ENCODE measurements around the gene HSPBP1. TPM values are rescaled to one million over a fixed set of nuclear protein-coding genes. Genes with fewer than 3 reads are reported as not detected.

The HSPBP1 gene
- total and polyA plus RNA-seq, 4 donors: 19.3 to 62.2 (median 51.7) TPM

- no peak for TF ChIP-seq CTCF (IDR thresholded peaks at IDR 0.05; ENCODE audit: control extremely low read depth, extremely low read depth)
- Histone ChIP-seq H3K4me3 (no peak overlapping the region), H3K4me1 (ENCODE audit: control insufficient read depth in 5 of 5, insufficient read depth in 5 of 5, low read length in 5 of 5) (peaks cover 8 to 35% (median 9%) of the 10 kb centered on the region in 5 donors), H3K27ac (ENCODE audit: low read depth in 1 of 2, low read length in 1 of 2) (peak overlapping the region in 1 of 2 donors; percentile 75), H3K9me3 (ENCODE audit: control insufficient read depth in 4 of 4, insufficient read depth in 3 of 4, low read length in 3 of 4) (no peaks in the 10 kb centered on the region), H3K9ac (ENCODE audit: insufficient read depth in 1 of 2, low read length in 2 of 2) (no peak overlapping the region), H3K36me3 (ENCODE audit: control insufficient read depth in 4 of 4, insufficient read depth in 4 of 4, low read length in 4 of 4) (peaks cover 0 to 11% (median 4%) of the 10 kb centered on the region in 4 donors), H3K27me3 (ENCODE audit: control insufficient read depth in 3 of 3, insufficient read depth in 3 of 3, low read length in 2 of 3) (no peaks in the 10 kb centered on the region)
- ATAC-seq (ENCODE audit: insufficient read depth, low FRiP score) (no peak), DNase-seq (no peak)
- WGBS, 2 donors: 23 to 60% methylated on average over 6 of the region's 6 CpGs
Measured at GRCh38 chr19:55254625-55254977, 25.3 kb downstream of the HSPBP1 start.

- peaks cover 0 to 11% (median 4%) of the 10 kb centered on the region in 4 donors for H3K36me3 ChIP-seq (ENCODE audit: control insufficient read depth in 4 of 4, insufficient read depth in 4 of 4, low read length in 4 of 4)
- no peak overlapping the region for H3K9ac ChIP-seq (ENCODE audit: insufficient read depth in 1 of 2, low read length in 2 of 2)
- H3K4me3 ChIP-seq: no peak overlapping the region
- ATAC-seq (ENCODE audit: insufficient read depth, low FRiP score): no peak
- H3K4me1 ChIP-seq (ENCODE audit: control insufficient read depth in 5 of 5, insufficient read depth in 5 of 5, low read length in 5 of 5): peaks cover 6 to 35% (median 9%) of the 10 kb centered on the region in 5 donors
- no peaks in the 10 kb centered on the region for H3K9me3 ChIP-seq (ENCODE audit: control insufficient read depth in 4 of 4, insufficient read depth in 3 of 4, low read length in 3 of 4)
- 27 to 58% methylated on average over 23 of the region's 23 CpGs for WGBS, 2 donors
- no peak for TF ChIP-seq CTCF (IDR thresholded peaks at IDR 0.05; ENCODE audit: control extremely low read depth, extremely low read depth)
- H3K27me3 ChIP-seq (ENCODE audit: control insufficient read depth in 3 of 3, insufficient read depth in 3 of 3, low read length in 2 of 3): no peaks in the 10 kb centered on the region
- H3K27ac ChIP-seq (ENCODE audit: low read depth in 1 of 2, low read length in 1 of 2): peak overlapping the region in 1 of 2 donors; percentile 75
- DNase-seq: no peak
Measured at GRCh38 chr19:55253842-55254624, 25.9 kb downstream of the HSPBP1 start.

GRCh38 chr19:55252760-55253663 lies 26.9 kb downstream of the HSPBP1 start:
- no peaks in the 10 kb centered on the region for H3K9me3 ChIP-seq (ENCODE audit: control insufficient read depth in 4 of 4, insufficient read depth in 3 of 4, low read length in 3 of 4)
- DNase-seq (no peak), ATAC-seq (ENCODE audit: insufficient read depth, low FRiP score) (no peak)
- no peak for TF ChIP-seq CTCF (IDR thresholded peaks at IDR 0.05; ENCODE audit: control extremely low read depth, extremely low read depth)
- no peak overlapping the region for H3K27ac ChIP-seq (ENCODE audit: low read depth in 1 of 2, low read length in 1 of 2)
- no peak overlapping the region for H3K9ac ChIP-seq (ENCODE audit: insufficient read depth in 1 of 2, low read length in 2 of 2)
- H3K27me3 ChIP-seq (ENCODE audit: control insufficient read depth in 3 of 3, insufficient read depth in 3 of 3, low read length in 2 of 3): no peaks in the 10 kb centered on the region
- peaks cover 0 to 11% (median 4%) of the 10 kb centered on the region in 4 donors for H3K36me3 ChIP-seq (ENCODE audit: control insufficient read depth in 4 of 4, insufficient read depth in 4 of 4, low read length in 4 of 4)
- H3K4me1 ChIP-seq (ENCODE audit: control insufficient read depth in 5 of 5, insufficient read depth in 5 of 5, low read length in 5 of 5): peaks cover 6 to 39% (median 9%) of the 10 kb centered on the region in 5 donors
- 60 to 77% methylated on average over 21 of the region's 21 CpGs for WGBS, 2 donors
- no peak overlapping the region for H3K4me3 ChIP-seq
